Neutrophil (primary cell): ENCODE measurements around the gene USP25.

Experiments used
- H3K27ac ChIP-seq: fragments of 200-600 bp; sonication (generic); 2 replicates; pipeline ENCODE4 v1.5.1; 2016; ENCODE audit warnings: mild to moderate bottlenecking, moderate library complexity
- H3K27me3 ChIP-seq: fragments of 200-600 bp; sonication (generic); 2 replicates; pipeline ENCODE4 v1.6.0; 2016; ENCODE audit warnings: mild to moderate bottlenecking
- H3K36me3 ChIP-seq: fragments of 200-600 bp; sonication (generic); 2 replicates; pipeline ENCODE4 v1.5.1; 2017
- H3K4me1 ChIP-seq, 2 experiments: fragments of 200-600 bp in 1 of 2; sonication (generic) in 1 of 2; 1 replicate in 1 of 2; 2 replicates in 1 of 2; pipeline versions ENCODE4 v1.5.1 to v1.6.1; 2013 to 2016; ENCODE audit warnings: low read depth in 1 of 2, low read length in 1 of 2, mild to moderate bottlenecking in 1 of 2, moderate library complexity in 1 of 2; ENCODE audit not compliant: control insufficient read depth in 1 of 2, insufficient read depth in 1 of 2
- H3K4me3 ChIP-seq, 2 experiments: fragments of 200-600 bp in 1 of 2; sonication (generic) in 1 of 2; 1 replicate in 1 of 2; 2 replicates in 1 of 2; pipeline ENCODE4 v1.5.1; 2013 to 2016; ENCODE audit warnings: low read depth in 1 of 2, low read length in 1 of 2, mild to moderate bottlenecking in 1 of 2, moderate library complexity in 1 of 2
- H3K9me3 ChIP-seq: fragments of 200-600 bp; sonication (generic); 2 replicates; pipeline ENCODE4 v1.5.1; 2016
- TF ChIP-seq, protein P1 (sequence below): fragments of 200-600 bp; sonication (generic); IDR thresholded peaks from 2 replicates; pipeline ENCODE4 v1.5.1; 2016; ENCODE audit warnings: antibody characterized with exemption

USP25 gene

DNA sequence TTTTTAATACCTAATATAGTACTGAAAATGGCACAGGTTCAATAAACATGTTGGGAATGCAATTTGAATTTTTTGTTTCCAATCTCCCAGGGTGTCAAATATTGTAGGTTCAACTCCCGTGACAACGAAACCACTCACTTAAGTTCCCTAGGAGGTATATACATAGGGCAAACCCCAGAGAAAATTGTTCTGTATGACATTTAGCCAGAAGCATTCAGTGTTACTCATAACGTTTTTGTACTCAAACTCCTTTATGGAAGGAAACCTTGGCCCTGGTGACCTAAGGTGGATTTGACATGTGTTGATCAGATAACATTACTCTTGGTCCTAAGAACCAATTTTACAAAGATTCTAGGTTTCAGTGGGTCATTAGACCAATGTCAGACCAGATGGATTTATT, 110.6 kb downstream of the USP25 start:
- Histone ChIP-seq H3K27me3 (no peaks in the 10 kb centered on the region), H3K4me1 (no peaks in the 10 kb centered on the region), H3K27ac (no peak overlapping the region), H3K9me3 (no peaks in the 10 kb centered on the region), H3K4me3 (no peak overlapping the region), H3K36me3 (peaks cover 45% of the 10 kb centered on the region)
- TF ChIP-seq, protein P1, sequence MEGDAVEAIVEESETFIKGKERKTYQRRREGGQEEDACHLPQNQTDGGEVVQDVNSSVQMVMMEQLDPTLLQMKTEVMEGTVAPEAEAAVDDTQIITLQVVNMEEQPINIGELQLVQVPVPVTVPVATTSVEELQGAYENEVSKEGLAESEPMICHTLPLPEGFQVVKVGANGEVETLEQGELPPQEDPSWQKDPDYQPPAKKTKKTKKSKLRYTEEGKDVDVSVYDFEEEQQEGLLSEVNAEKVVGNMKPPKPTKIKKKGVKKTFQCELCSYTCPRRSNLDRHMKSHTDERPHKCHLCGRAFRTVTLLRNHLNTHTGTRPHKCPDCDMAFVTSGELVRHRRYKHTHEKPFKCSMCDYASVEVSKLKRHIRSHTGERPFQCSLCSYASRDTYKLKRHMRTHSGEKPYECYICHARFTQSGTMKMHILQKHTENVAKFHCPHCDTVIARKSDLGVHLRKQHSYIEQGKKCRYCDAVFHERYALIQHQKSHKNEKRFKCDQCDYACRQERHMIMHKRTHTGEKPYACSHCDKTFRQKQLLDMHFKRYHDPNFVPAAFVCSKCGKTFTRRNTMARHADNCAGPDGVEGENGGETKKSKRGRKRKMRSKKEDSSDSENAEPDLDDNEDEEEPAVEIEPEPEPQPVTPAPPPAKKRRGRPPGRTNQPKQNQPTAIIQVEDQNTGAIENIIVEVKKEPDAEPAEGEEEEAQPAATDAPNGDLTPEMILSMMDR, result no peak

DNA sequence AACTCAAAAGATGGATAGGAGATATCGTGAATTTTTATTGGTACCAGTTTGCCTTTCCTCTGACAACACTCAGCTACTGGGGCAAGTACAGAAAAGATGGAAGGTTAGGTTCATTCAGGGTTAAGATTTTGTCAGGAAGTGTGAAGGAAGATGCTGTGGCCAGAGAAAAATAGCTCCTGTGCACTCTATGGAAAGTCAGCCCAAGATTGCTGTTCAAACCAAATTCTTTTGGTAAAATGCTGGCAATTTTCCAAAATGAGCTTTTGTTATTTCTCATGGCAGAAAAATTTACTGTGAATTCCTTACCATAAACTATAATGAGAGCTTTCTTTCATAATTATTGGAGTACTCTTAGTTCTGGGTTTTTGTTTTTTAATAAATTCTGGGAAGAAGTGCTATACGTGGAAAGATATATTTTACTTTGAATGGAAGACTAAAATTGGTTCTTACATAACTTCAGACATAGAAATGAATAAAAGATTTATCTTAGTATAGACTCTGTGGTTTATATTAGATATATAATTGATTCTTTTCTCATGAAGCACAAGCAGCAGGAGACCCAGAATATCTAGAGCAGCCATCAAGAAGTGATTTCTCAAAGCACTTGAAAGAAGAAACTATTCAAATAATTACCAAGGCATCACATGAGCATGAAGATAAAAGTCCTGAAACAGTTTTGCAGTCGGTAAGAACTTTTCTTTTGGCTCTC, 112.2 kb downstream of the USP25 start:
- Histone ChIP-seq H3K4me1 (no peaks in the 10 kb centered on the region), H3K36me3 (peaks cover 40% of the 10 kb centered on the region), H3K27me3 (no peaks in the 10 kb centered on the region), H3K27ac (no peak overlapping the region), H3K4me3 (no peak overlapping the region), H3K9me3 (no peaks in the 10 kb centered on the region)
- TF ChIP-seq, protein P1, result no peak

DNA sequence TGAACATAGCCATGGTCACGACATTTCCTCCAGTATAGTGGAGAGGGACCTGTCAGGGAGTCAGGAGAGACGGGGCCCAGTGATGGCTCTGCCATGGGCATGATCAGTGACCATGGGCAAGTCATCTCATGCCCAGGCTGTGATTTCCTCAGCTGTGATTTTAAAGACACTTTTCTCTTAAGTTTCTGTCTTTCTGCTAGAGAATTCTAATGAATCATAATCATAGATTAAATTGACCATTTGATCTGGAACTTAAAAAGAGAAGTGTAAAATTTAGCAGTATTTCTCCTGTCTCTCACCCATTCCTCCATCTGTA, 112.7 kb downstream of the USP25 start:
- TF ChIP-seq, protein P1, result no peak
- H3K4me1 ChIP-seq, result no peaks in the 10 kb centered on the region
- no peaks in the 10 kb centered on the region for H3K9me3 ChIP-seq
- H3K4me3 ChIP-seq, result no peak overlapping the region
- no peak overlapping the region for H3K27ac ChIP-seq
- H3K27me3 ChIP-seq, result no peaks in the 10 kb centered on the region
- peaks cover 43% of the 10 kb centered on the region for H3K36me3 ChIP-seq

DNA sequence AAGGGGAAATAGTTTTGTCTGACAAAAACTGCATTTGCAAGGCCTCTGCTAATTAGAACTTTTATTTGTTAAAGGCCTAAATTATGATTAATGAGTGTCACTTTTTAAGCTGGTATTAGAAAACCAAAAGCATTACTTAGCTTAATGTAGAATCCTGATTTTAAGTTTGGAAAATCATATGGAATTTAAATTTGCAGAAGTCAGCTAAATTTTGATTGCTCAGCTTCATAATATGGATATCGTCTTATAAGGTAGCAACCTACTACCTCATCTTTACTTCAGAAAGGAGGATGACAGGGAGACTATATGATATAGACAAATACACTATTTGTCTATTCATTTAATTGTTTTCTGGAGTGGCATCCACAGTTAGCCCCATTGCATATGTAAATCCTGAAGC, 114.0 kb downstream of the USP25 start:
- TF ChIP-seq, protein P1, result no peak
- Histone ChIP-seq H3K4me3 (no peak overlapping the region), H3K9me3 (no peaks in the 10 kb centered on the region), H3K4me1 (no peaks in the 10 kb centered on the region), H3K27me3 (no peaks in the 10 kb centered on the region), H3K27ac (no peak overlapping the region), H3K36me3 (peaks cover 38% of the 10 kb centered on the region)

DNA sequence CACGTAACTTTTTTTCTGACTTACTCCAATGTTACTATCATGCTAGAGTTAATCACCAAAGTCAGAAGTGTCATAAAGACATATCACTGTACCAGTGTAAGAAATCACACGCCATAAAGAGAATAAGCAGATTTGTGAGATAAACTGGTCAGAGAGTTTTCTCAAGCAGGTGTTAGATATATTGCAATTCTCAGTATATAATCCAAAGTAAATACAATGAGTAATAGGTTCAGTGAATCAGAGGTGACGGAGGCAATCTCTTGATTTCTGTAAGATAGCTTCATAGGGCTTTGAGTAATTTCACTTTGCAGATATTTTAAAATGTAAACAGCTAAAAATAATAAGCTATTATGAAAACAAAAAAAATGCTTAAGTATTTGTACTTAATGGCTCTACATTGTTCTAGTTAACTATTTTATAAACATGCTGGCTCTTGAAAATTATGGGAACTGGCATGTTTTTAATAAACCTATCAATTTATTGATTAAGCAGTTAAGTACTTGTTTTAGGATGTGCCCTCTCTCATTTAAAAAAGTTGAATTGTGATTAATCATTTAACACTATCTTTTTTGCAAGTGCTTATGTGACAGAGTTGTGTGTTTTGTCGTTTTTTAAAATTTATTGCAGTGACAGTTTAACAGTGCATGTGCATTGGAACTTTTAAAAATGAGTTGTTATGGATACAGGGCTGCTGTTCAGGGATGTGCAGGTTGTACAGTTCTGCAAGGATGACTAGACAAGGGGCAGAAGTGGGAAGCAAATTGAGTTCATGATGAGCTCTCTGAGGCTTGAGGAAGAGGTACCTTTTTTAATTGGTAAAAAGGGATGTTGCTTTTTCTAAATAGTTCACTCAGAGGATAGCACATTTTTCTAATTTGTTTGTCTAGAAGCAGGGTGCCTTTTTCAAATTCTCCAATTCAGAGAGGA, 119.1 kb downstream of the USP25 start:
- H3K27me3 ChIP-seq, result no peaks in the 10 kb centered on the region
- no peaks in the 10 kb centered on the region for H3K9me3 ChIP-seq
- H3K4me3 ChIP-seq, result no peak overlapping the region
- TF ChIP-seq, protein P1, result no peak
- H3K4me1 ChIP-seq, result no peaks in the 10 kb centered on the region
- H3K36me3 ChIP-seq, result peaks cover 16% of the 10 kb centered on the region
- no peak overlapping the region for H3K27ac ChIP-seq
